Stimulated activated CD8-positive, alpha-beta memory T cell treated with anti-CD3 and anti-CD28 coated beads, Interleukin-4, amount 100 ng/mL, for 1 hour (primary cell): ENCODE measurements around the gene DNAJC22.
"Not testable (repeated sequence)": the region's sequence is repeated elsewhere in the genome, so short reads cannot be mapped to it uniquely, and the experiment has no call there.

ENCODE experiments used
- DNase-seq, 2 donors: peaks; one replicate each; pipeline ENCODE4 v3.0.0-alpha.2; 2020; ENCODE audit warnings: low read depth in 2 of 2, low spot score in 1 of 2

DNAJC22 gene

GRCh38 chr12:49346659-49347310 is at the start of gene DNAJC22:
Gene DNAJC22, plus strand, starts transcription at chr12:49346888. Its CDS starts 1,985 bp downstream, at chr12:49348873.
- DNase-seq, result no peak

DNA sequence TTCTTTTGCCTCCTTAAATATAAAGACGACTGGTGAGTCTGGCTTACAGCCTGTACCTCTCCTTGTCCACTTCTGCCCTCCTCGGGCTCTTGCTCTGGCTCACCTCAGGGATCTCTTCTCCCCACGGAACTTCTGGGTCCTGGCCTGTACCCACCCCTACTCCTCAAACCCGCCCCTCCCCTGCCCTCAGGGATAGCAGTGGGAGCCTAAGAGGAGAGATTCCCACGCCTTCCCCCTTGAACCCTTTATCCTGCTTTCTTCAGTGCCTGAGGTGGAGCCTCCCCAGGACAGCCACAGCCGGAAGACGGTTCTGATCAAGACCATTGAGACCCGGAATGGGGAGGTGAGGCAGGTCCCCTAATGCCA is 49.0 kb upstream of the DNAJC22 start:
- DNase-seq, result no peak

DNA sequence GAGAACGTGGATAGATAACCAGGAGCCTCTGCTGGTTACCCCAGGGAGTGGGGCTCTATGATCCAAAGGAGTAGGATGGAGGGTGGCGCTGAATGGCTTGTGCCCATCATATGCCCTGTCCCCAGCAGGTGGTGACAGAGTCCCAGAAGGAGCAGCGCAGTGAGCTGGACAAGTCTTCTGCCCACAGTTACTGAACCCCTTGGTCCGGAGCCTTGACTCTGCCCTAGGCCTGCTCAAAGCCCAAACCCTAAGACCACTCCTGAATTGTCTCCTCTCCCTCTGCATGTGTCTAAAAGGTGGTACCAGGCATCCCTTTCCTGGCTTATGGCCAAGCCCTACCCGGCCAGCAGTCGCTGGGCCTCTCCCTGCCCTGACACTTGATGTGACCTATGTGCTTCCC is 48.5 kb upstream of the DNAJC22 start:
- no peak for DNase-seq

GRCh38 chr12:49301760-49302159 is 44.9 kb upstream of the DNAJC22 start:
- no peak for DNase-seq

- DNase-seq, result no peak
Observed at GRCh38 chr12:49304161-49304560, 42.5 kb upstream of the DNAJC22 start.

GRCh38 chr12:49305762-49306510 is 40.8 kb upstream of the DNAJC22 start:
- DNase-seq, result no peak

GRCh38 chr12:49309386-49309785 is 37.3 kb upstream of the DNAJC22 start:
- no peak for DNase-seq

GRCh38 chr12:49310451-49311000 is 36.2 kb upstream of the DNAJC22 start:
- DNase-seq, result not testable (repeated sequence)

GRCh38 chr12:49314811-49315210 is 31.9 kb upstream of the DNAJC22 start:
- DNase-seq, result no peak

DNA sequence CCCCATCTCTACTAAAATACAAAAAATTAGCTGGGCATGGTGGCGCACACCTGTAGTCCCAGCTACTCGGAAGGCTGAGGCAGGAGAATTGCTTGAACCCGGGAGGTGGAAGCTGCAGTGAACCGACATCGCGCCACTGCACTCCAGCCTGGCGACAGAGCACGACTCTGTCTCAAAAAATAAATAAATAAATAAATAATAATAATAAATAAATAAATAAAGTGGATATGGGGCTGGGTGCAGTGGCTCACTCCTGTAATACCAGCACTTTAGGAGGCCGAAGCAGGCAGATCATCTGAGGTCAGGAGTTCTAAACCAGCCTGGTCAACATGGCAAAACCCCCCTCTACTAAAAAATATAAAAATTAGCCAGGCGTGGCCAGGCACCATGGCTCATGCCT is 29.6 kb upstream of the DNAJC22 start:
- not testable (repeated sequence) for DNase-seq

DNA sequence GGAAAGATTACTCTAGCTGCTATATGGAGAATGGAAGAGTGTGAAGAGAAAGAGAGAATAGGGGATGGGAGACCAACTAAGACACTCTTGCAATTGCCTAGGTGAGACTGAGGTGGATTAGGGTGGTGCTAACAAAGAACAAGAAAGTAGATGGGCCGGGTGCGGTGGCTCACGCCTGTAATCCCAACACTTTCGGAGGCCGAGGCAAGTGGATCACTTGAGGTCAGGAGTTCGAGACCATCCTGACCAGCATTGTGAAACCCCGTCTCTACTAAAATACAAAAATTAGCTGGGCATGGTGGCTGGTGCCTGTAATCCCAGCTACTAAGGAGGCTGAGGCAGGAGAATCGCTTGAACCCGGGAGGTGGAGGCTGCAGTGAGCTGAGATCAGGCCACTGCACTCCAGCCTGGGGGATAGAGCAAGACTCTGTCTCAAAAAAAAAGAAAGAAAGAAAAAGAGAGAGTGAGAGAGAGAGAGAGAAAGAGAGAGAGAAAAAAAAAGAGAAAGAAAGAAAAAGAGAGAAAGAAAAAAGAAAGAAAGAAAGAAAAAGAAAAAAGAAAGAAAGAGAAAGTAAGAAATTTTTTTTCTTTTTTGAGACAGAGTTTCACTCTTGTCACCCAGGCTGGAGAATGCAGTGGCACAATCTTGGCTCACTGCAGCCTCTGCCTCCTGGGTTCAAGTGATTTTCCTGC is 26.1 kb upstream of the DNAJC22 start:
- DNase-seq, result not testable (repeated sequence)

- DNase-seq, result no peak
Observed at GRCh38 chr12:49322367-49322707, 24.4 kb upstream of the DNAJC22 start.

DNA sequence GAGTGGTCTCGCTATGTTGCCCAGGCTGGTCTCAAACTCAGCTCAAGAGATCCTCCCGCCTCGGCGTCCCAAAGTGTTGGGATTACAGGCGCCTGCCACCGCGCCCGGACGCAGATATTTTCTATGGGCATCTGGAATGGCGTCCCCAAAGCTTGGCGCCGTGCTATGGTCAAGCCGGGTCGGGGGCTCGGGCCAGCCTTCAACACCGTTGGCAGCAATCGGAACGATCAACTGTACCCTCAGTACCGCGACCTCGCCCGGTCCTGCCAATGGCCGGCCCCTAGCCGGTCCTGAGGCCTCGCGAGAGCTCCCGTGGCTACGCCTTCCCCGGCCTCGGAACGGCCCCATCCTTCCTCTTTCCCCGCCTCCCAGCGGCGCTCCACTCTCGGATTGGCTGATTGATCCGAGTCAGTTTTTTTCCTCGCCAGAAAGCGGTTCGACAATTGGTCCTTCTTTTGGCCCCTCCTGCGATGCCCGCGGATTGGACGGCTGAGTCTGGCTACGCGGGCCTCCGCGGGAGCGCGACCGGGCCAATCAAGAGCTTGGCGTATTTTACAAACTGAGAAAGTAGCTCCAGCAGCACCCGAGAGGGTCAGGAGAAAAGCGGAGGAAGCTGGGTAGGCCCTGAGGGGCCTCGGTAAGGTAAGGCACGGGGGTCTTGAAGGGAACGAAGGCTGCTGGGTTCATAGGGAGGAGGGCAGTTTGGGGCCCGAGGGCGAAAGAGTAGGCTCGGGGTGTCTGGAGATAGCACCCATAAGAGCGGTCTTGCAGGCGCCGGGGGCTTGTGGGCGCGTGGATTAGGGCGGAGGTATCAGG is 23.8 kb upstream of the DNAJC22 start, which contains the start of gene TROAP:
Gene TROAP, plus strand, starts transcription at position 548 of the 816 bp plus-strand sequence. CDS start 354 bp downstream, outside the sequence.
- DNase-seq, result peak; percentile 82 to 93

- no peak for DNase-seq
Observed at GRCh38 chr12:49323524-49324097, 23.1 kb upstream of the DNAJC22 start.

DNA sequence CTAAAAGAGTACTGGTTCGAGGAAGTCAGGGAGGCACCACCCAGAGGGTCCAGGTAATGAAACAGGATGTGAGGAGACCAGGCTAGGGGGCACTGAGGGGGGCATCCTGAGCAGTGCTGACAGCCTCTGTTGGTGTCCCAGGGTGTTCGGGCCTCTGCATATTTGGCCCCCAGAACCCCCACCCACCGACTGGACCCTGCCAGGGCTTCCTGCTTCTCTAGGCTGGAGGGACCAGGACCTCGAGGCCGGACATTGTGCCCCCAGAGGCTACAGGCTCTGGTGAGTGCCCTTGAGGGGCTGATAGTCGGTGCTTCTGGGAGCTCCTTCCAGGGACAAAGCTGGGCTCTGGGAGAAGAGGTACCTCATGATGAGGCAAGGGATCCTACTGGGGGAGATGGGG is 21.1 kb upstream of the DNAJC22 start:
- DNase-seq, result no peak

- DNase-seq, result no peak
Observed at GRCh38 chr12:49327368-49327767, 19.3 kb upstream of the DNAJC22 start.

DNA sequence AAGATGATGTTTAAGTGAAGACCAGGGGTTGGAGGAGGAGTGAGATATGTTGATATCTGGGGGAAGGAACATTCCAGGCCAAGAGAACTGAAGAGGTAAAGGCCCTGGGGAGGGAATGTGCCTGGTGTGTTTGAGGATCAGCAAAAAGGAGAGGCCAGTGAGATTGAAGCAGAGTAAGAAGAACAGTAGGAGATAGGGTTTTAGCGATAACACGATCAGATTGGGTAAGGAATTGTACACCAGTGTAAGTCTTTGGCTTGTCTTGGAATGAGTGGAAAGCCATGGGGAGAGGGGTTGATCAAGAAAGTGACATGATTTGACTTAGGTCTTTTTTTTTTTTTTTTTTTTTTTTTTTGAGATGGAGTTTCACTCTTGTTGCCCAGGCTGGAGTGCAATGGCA is 18.8 kb upstream of the DNAJC22 start:
- no peak for DNase-seq

- no peak for DNase-seq
Observed at GRCh38 chr12:49328816-49329215, 17.9 kb upstream of the DNAJC22 start.

- no peak for DNase-seq
Observed at GRCh38 chr12:49330032-49330619, 16.6 kb upstream of the DNAJC22 start.
